Skin of body (tissue), 2 donors: Measurements from ENCODE around the gene MRPL40. TPM values are rescaled to one million over a fixed set of nuclear protein-coding genes. Genes with fewer than 3 reads are reported as not detected.

Experiments used
- DNase-seq: peaks from one replicate; lab custom pipeline; 2025; lab: John Stamatoyannopoulos, UW
- total RNA-seq: library from RNA; depleted of rRNA; stranded (reverse); fragments of >200 nt; gene quantifications from one replicate; pipeline ENCODE4 v1.2.3, GENCODE V29; 2014

MRPL40 gene
- total RNA-seq, 1 donor from 2014 or later, result 13.9 TPM

DNA sequence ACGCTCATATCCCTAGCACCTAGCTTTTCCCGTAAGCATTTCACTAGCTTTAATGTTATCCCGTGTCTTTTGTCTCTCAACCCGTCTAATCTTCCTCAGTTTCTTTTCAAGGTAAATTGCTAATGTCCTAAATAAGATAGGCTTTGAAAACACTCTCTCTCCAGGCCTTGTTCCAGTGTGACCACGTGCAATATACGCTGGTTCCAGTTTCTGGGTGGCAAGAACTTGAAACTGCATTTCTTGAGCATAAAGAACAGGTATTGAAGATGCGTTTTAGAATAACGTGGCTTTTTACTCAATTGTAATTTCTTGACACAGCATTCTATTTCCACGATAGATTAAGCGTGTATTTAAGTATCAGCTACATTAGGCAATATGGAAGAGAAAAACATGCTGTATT, 48.4 kb downstream of the MRPL40 start:
- no peak for DNase-seq

GRCh38 chr22:19482297-19482696, 50.0 kb downstream of the MRPL40 start:
- DNase-seq, result no peak

DNA sequence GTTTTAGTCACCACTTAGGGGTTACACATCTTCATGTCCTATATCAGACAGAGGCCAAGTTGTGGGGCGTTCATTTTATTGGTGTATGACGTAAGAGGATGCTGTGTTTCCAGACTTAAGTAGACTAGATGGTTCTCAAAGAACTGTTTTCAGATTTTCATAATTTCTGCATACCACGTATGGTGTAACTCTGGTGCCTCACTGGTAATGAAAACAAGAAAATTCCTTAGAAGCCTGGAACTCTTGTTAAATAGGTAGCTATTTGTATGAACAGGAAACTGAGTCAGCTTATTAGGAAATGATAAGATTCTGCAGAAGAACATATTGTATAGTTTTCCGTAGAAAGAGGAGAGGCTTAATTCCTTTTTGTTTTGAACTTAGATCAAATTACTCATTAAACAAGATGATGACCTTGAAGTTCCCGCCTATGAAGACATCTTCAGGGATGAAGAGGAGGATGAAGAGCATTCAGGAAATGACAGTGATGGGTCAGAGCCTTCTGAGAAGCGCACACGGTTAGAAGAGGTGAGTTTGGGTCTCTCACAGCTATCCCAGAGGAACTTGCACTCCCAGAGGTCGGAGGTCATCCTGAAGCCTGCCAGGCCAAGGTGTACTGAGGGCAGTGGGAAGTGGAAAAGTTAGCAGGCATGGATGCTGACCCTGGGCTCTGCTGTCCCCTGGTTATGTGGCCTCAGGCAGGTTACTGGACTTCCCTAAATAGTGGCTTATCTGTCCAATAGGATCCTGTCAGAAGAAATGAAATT, 51.3 kb downstream of the MRPL40 start:
- DNase-seq, result no peak

Other genes with a start within 250 kb of the MRPL40 start
- gene CLTCL1, start 140.8 kb upstream of the MRPL40 start, total RNA-seq, result 12.3 TPM
- 10.5 TPM for gene HIRA, start 812 bp upstream of the MRPL40 start, total RNA-seq
- gene C22orf39, start 15.2 kb downstream of the MRPL40 start, total RNA-seq, result 27.1 TPM
- gene UFD1, start 46.6 kb downstream of the MRPL40 start, total RNA-seq, result 21.2 TPM
- 6.0 TPM for gene CDC45, start 47.4 kb downstream of the MRPL40 start, total RNA-seq
- 47.5 TPM for gene CLDN5, start 91.9 kb downstream of the MRPL40 start, total RNA-seq